ENCODE measurements around the gene RIC3.

The RIC3 gene

DNA sequence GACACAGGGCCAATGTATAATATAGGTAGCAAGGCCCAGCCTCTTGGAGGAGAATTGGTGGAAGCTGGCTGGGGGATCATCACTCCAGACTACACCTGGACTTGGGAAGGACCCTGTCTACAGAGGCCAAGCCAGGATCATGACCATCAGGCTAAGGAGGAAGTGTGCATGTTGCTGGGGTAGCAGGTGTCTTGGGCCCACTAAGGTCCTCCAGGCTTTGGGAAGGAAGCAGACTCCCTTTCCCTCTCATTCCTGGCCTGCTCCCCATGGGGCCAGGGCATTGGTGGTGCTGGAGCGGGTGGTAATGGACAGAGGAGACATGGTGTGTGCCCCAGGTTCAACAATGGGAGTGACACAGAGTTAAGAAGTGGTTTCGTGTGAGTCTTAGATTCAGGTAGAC, 103.8 kb downstream of the RIC3 start:
- Mint-ChIP-seq H3K27ac (no peak overlapping the region), H3K4me3 (no peak overlapping the region), H3K4me1 (ENCODE audit: low read depth) (no peaks in the 10 kb centered on the region), H3K9me3 (no peaks in the 10 kb centered on the region), H3K36me3 (ENCODE audit: low read depth) (no peaks in the 10 kb centered on the region), H3K27me3 (peaks cover 18% of the 10 kb centered on the region)
- no peak for DNase-seq

DNA sequence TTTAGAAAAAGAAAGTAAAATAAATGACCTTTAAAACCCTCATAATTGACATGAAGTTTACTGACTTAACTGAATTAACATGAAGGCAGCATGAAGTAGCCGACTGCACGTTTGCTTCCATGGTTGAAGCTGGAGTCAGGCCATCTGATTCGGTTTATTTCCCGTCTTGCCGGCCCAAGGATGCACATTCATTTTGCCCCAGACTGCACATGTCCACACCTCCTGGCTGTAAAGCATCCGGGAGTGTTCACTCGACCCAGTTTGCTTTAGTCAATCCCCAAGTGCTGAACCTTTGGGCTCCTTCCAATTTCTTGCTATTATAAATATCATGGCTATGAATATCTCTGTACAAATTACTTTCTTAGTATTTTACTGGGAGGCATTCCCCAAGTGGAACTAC, 105.5 kb downstream of the RIC3 start:
- no peaks in the 10 kb centered on the region for H3K36me3 Mint-ChIP-seq (ENCODE audit: low read depth)
- DNase-seq: no peak
- no peak overlapping the region for H3K27ac Mint-ChIP-seq
- H3K4me3 Mint-ChIP-seq: no peak overlapping the region
- no peaks in the 10 kb centered on the region for H3K9me3 Mint-ChIP-seq
- peaks cover 10% of the 10 kb centered on the region for H3K27me3 Mint-ChIP-seq
- no peaks in the 10 kb centered on the region for H3K4me1 Mint-ChIP-seq (ENCODE audit: low read depth)

DNA sequence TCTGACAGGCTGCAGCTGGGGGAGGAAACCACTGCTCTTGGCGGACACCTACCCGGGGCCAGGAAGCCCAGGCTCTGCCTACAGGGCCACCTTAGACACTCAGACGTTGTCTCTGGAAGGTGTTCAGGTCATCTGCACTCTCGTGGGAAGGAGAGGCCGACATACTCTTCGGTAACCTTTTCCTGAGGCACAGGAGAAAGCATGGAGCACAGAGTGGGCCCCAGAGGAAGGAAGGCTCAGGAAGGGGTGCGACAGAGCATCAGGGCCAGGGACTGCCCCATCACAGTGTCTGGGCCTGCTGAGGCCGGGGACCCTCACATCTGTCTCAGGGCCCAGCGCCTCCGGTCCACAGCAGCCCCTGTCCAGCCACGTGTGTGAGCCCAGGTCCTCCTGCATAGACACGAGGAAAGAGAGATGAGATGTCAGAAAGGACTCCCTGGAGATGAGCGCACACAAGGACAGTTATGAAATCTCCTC, 106.0 kb downstream of the RIC3 start:
- Mint-ChIP-seq H3K9me3 (no peaks in the 10 kb centered on the region), H3K27ac (no peak overlapping the region), H3K36me3 (ENCODE audit: low read depth) (no peaks in the 10 kb centered on the region)

DNA sequence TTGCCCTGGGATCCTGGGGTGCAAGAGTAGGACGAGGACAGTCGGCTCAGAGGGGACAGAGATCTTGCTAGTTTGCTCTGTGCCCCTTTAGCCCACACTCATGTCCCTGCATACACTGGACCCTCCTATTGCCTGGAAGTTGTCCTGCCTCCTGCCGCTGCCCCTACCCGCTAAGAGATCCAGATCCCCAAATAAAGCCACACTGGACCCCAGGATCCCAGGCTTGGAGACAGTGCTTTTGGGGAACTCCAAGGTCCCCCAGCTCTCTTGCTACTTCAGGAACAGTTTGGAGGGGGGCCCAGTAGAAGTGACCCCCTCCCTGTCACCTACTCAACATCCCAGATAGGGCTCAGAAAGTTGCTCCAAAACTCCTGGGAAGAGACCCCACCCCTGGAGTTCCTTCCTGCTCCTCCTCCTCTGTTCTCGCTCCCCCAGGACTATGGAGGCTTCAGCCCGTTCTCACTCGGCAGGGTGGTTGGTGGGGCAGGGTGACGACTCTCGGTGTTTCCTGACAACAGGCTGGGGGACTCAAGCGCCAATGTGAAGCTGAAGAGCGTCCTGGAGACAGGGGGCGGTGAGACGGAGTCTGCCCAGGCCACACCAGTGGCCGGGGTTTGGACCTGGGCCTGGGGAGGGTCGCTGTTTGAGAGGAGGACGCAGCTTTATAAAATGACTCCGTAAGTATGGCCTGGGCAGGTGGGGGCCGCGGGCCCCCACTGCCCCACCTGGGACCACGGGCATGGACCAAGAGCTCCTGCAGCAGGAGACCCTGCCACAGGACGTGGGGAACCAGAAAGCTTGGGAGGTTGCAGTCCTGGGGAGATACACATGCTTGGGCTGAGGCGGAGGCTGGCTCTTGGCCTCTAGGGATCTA, 107.0 kb downstream of the RIC3 start:
- no peaks in the 10 kb centered on the region for H3K4me1 Mint-ChIP-seq (ENCODE audit: low read depth)
- no peaks in the 10 kb centered on the region for H3K36me3 Mint-ChIP-seq (ENCODE audit: low read depth)
- no peak for DNase-seq
- H3K27me3 Mint-ChIP-seq: peaks cover 2% of the 10 kb centered on the region
- H3K4me3 Mint-ChIP-seq: no peak overlapping the region
- no peaks in the 10 kb centered on the region for H3K9me3 Mint-ChIP-seq
- no peak overlapping the region for H3K27ac Mint-ChIP-seq

More for the DNA sequence above, 106.0 kb downstream of the RIC3 start:
- Mint-ChIP-seq H3K4me3 (no peak overlapping the region), H3K4me1 (ENCODE audit: low read depth) (no peaks in the 10 kb centered on the region), H3K27me3 (peaks cover 8% of the 10 kb centered on the region)
- DNase-seq: no peak

DNA sequence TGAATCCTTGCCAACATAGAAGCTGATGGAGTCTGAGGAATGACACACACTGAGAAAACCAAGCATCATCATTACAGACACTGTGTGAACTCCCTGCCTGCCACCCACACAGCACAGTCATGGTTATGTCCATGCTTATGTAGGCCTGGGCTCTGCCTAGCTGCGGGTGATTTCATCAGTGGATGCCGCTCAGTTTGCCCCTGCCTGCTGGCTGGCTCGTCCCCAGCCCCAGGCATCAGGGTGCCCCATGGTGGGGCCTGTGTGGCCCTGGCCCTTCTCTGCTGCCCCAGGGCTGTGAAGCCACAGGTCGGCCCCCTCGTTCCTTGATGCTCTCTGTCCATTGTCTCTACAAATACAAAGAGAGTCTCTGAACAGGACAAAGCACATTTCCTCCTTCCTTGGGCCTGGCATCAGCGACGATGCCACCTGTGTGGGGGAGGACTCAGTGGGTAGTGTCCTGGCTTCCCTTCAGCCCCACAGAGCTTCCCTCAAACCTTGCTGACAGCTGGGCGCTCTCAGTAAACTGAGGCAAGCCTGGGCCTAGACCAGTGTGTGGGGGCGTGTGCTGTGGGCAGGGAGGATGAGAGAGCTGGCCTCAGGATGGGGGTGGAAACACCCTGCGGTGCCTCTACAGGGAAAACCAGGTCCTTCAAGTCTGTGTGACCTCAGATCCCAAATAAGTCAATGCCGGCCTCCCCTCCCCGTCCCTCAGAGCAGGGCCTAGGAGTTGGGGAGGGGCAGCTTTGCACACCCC, 107.8 kb downstream of the RIC3 start:
- no peak overlapping the region for H3K27ac Mint-ChIP-seq
- no peaks in the 10 kb centered on the region for H3K36me3 Mint-ChIP-seq (ENCODE audit: low read depth)
- H3K9me3 Mint-ChIP-seq: no peaks in the 10 kb centered on the region
- no peak overlapping the region for H3K4me3 Mint-ChIP-seq
- H3K4me1 Mint-ChIP-seq (ENCODE audit: low read depth): peaks cover 7% of the 10 kb centered on the region
- H3K27me3 Mint-ChIP-seq: no peaks in the 10 kb centered on the region
- DNase-seq: no peak

DNA sequence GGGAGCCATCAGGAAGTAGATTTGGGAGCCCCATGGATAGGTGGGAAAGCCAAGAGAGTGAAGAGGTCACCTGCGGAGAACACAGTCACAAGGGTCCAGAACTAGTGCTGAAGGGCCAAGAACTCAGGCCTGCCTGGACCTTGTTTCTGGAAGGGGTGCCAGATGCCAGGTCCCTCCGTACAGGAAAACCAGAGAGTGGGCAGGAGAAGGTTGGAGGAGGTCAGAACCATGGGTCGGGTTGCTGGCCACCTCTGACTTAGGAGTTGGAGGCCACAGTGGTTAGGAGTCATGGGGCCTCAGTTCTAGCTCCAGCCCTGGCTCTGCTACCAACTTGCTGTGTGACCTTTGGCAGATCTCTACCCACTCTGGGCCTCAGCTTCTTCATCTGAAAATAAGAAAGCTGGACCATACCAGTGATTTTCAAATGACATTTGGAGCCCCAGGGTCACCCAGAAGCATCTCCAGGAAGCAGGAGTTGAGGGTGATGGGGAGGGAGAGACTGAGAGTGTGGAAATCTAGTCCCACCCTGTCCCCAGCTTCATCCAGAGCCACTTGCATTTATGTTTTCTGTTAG, 108.6 kb downstream of the RIC3 start:
- H3K9me3 Mint-ChIP-seq: no peaks in the 10 kb centered on the region
- no peaks in the 10 kb centered on the region for H3K27me3 Mint-ChIP-seq
- H3K4me1 Mint-ChIP-seq (ENCODE audit: low read depth): peaks cover 7% of the 10 kb centered on the region
- no peaks in the 10 kb centered on the region for H3K36me3 Mint-ChIP-seq (ENCODE audit: low read depth)
- no peak overlapping the region for H3K27ac Mint-ChIP-seq
- no peak overlapping the region for H3K4me3 Mint-ChIP-seq
- no peak for DNase-seq

DNA sequence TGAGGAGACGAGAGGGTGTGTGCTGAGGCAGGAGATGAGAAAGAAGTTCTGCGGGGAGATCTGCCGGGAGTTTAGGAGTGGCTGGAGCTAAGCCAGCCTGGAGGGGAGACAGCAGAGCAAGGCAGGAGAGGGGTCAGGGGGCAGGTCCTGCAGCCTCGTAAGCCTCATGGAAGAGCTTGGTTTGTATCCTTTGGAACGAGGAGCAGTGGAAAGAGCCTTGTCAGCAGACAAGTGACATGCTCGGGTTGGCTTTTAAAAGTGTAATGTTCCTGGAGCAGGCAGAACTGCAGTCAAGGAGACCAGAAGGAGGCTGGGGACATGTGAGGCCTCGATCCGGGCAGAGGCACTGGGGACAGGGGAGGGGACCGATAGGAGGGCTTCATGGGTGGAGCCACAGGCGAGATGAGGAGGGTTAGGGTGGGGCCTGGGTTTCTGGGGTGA, 109.2 kb downstream of the RIC3 start:
- no peak overlapping the region for H3K27ac Mint-ChIP-seq
- no peak for DNase-seq
- H3K9me3 Mint-ChIP-seq: no peaks in the 10 kb centered on the region
- no peaks in the 10 kb centered on the region for H3K27me3 Mint-ChIP-seq
- H3K4me3 Mint-ChIP-seq: no peak overlapping the region
- no peaks in the 10 kb centered on the region for H3K36me3 Mint-ChIP-seq (ENCODE audit: low read depth)
- peaks cover 7% of the 10 kb centered on the region for H3K4me1 Mint-ChIP-seq (ENCODE audit: low read depth)

DNA sequence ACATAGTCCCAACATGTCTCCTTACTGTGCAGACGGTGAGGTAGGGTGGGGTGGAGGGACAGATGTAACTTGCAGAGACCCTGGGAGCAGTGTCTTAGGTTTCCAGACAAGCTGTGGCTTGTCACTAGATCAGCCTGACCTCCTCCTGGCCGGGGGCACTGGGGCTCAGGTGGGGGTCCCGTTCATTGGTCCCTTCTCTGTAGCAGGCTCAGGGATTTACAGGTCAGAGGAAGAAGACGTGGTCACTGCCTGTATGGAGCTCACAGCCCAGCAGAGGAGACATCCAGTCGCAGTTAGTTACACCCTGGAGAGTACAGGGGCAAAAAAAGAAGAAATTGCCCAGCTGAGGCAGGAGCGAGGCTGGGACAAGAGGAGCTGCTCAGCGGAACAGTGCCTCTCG, 109.8 kb downstream of the RIC3 start:
- H3K27me3 Mint-ChIP-seq: no peaks in the 10 kb centered on the region
- no peaks in the 10 kb centered on the region for H3K36me3 Mint-ChIP-seq (ENCODE audit: low read depth)
- no peaks in the 10 kb centered on the region for H3K9me3 Mint-ChIP-seq
- DNase-seq: no peak
- no peak overlapping the region for H3K4me3 Mint-ChIP-seq
- peaks cover 7% of the 10 kb centered on the region for H3K4me1 Mint-ChIP-seq (ENCODE audit: low read depth)
- no peak overlapping the region for H3K27ac Mint-ChIP-seq

DNA sequence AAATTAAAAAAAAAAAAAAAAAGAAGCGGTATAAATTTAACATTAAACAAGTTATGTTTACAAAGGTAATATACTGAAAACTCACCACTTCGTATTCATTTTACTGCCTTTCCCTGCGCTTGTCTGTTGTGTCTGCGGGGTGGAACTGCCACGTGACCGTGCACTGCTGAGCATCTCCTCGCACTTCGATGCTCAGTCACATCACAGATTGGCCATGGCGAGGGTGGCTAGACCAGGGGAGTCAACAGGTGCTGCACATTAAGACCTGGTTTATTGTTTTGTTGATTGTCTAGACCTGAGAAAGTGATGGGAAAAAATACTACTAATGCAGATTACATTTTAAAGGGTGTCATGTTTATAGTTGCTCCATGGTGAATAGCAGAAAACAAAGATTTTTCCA, 110.6 kb downstream of the RIC3 start:
- H3K4me1 Mint-ChIP-seq (ENCODE audit: low read depth): peaks cover 7% of the 10 kb centered on the region
- no peaks in the 10 kb centered on the region for H3K9me3 Mint-ChIP-seq
- DNase-seq: no peak
- no peaks in the 10 kb centered on the region for H3K36me3 Mint-ChIP-seq (ENCODE audit: low read depth)
- H3K4me3 Mint-ChIP-seq: no peak overlapping the region
- no peak overlapping the region for H3K27ac Mint-ChIP-seq
- no peaks in the 10 kb centered on the region for H3K27me3 Mint-ChIP-seq

DNA sequence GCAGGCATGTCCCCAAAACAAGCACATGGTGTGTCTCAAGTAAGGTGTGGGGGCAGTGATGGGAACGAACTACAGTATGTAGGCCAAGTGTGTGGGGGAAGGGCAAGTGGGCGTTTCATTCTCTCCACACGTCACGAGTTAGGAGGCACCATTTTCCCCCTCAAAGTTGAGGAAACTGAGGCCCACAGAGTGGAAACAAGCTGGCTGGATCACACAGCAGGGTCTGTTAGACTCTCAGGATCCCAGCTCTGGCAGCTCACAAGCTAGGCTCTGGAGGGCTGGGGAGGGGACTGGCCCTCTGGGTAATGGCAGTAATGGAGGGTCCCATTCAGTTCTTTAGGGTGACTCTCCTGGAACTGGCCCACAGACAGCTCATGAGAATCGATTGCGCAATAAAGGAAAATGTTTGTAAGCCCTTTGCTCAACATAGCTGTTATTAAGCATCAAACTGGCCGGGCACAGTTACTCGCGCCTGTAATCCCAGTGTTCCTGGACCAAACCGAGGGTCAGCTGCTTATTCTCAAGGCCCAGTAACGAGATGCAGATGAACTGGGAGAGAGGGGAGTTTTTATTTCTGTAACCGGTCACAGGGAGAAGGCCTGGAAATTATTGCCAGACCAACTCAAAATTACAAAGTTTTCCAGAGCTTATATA, 111.9 kb downstream of the RIC3 start:
- H3K4me3 Mint-ChIP-seq: no peak overlapping the region
- H3K4me1 Mint-ChIP-seq (ENCODE audit: low read depth): peaks cover 7% of the 10 kb centered on the region
- no peak overlapping the region for H3K27ac Mint-ChIP-seq
- DNase-seq: no peak
- no peaks in the 10 kb centered on the region for H3K27me3 Mint-ChIP-seq
- H3K9me3 Mint-ChIP-seq: no peaks in the 10 kb centered on the region
- H3K36me3 Mint-ChIP-seq (ENCODE audit: low read depth): no peaks in the 10 kb centered on the region
